DMS79 (cell line): ENCODE results near the gene CDH4.
"Not testable (repeated sequence)": the region's sequence is repeated elsewhere in the genome, so short reads cannot be mapped to it uniquely, and the experiment has no call there.

Source experiments
- DNase-seq: peaks from one replicate; lab custom pipeline; 2025; lab: John Stamatoyannopoulos, UW

The CDH4 gene

GRCh38 chr20:61439251-61439650 lies 187.2 kb downstream of the CDH4 start:
- no peak for DNase-seq

GRCh38 chr20:61440548-61441055 lies 188.5 kb downstream of the CDH4 start:
- no peak for DNase-seq

DNA sequence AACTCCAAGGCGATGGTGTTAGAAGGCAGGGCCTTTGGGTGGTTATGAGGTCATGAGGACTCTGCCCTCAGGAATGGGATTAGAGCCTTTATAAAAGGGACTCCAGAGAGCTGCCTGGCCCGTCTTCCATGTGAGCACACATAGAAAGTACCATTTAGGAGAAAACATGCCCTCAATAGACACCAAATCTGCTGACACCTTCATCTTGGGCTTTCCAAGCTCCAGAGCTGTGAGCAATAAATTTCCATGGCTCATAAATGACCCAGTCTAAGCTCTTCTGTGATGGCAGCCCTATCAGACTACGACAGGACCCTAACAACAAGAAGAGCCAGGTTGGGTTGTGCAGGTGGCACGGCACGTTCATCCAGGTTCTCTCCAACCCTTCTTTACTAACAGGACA lies 189.5 kb downstream of the CDH4 start:
- DNase-seq = no peak

DNA sequence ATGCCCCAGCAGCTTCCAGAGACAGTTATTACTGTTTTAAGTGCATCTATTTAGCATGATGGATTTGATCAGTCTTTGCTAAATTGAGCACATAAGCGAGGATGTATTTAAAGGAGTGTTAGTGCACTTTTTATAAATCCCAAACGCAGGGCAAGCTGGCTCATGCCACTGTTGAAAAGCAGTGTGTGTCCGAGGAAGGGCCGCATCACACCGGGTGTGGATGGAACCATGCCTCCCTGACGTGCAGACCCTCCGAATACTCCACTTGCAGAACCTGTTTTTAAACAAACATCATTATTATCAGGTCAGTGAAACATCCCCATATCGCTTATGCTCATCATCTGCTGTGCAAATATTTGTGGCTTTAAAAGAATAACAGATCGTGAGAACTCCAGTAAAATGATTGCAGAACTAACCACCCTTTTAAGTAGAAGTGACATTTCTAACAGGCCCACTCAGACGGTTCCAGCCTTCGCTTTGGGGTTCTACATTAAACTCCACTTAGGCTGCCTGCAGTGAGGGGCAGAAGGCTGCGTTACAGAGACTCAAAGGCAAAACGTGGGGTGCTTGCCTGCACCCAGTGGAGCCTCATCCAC lies 190.1 kb downstream of the CDH4 start:
- DNase-seq = no peak

GRCh38 chr20:61442718-61443117 lies 190.7 kb downstream of the CDH4 start:
- no peak for DNase-seq

DNA sequence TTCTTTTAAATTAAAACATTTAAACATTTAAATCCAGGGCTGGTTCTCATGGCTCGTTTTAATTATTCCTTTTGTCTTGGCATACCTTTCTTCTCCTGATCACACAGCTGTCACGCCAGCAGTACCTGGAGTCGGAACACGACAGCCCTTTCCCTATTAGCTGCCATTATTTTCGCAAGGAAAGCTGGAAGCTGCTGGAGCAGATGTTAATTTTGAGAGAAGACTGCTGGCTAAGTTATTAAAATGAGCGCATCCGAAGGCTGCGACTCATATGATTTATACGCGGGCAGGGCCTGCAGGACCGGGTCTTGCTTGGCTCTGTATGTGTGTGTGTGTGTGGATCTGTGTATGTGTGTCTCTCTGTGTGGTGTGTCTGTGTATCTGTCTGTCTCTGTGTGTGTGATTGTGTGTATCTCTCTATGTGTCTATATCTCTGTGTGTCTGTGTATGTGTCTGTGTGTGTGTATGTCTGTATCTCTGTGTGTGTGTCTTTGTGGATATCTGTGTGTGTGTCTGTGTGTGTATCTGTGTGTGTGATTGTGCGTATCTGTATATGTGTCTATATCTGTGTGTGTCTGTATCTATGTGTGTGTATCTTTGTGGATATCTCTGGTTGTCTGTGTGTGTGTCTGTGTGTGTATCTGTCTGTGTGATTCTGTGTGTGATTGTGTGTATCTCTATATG lies 191.5 kb downstream of the CDH4 start:
- DNase-seq = no peak

DNA sequence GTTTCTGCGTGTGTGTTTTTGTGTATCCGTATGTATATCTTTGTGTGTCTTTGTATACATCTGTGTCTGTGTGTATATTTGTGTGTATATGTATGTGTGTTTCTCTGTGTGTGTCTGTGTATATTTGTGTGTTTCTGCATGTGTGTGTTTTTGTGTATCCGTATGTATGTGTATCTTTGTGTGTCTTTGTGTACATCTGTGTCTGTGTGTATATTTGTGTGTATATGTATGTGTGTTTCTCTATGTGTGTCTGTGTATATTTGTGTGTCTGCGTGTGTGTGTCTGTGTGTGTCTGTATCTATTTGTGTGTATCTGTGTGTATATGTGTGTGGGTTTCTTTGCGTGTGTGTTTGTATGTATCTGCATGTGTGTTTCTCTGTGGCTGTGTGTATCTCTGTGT lies 192.6 kb downstream of the CDH4 start:
- no peak for DNase-seq

GRCh38 chr20:61445138-61445537 lies 193.1 kb downstream of the CDH4 start:
- no peak for DNase-seq

- DNase-seq = no peak
Observed at GRCh38 chr20:61445741-61446140, 193.7 kb downstream of the CDH4 start.

DNA sequence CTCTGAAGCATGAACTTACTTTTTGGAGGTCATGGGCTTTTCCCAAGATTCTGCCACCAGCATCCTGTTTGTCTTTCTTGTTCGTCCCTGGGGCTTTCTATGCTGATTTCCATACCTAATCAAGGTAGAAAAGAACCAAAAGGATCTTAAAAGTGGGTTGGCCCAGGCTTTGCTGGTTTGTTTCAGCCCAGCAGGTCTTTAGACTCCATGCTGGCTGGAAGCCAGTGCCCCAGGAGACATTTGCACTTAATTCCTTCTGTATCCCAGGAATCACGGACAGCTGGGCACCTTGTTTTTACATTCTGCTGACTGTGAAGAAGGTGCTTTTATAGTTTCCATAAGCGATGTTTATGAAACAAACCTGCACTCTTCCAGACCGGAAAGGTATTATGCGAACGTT lies 195.9 kb downstream of the CDH4 start:
- DNase-seq = no peak

- DNase-seq = no peak
Observed at GRCh38 chr20:61448386-61448785, 196.3 kb downstream of the CDH4 start.

- DNase-seq = no peak
Observed at GRCh38 chr20:61449057-61449609, 197.1 kb downstream of the CDH4 start.

- DNase-seq = no peak
Observed at GRCh38 chr20:61449916-61450315, 197.9 kb downstream of the CDH4 start.

- no peak for DNase-seq
Observed at GRCh38 chr20:61450549-61450948, 198.5 kb downstream of the CDH4 start.

DNA sequence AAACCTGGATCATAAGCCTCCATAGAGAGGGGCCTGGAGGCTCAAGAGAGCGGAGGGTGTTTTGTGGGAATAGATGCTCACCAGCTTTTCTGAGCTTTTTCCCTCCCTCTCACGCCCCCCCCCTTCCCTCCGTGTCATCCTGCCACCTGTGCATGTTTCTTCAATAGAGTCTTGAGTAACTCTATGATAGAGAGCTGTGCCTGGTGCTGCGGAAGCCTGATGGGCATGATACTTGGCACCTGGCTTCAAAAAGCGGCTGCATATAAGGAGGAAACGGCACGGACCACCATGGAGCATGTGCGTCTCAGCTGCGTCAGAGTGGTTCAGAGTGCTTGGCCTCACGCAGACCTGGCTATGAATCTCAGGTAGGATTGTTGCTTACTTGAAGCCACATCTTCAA lies 198.9 kb downstream of the CDH4 start:
- no peak for DNase-seq

GRCh38 chr20:61451953-61452352 lies 199.9 kb downstream of the CDH4 start:
- DNase-seq = no peak

DNA sequence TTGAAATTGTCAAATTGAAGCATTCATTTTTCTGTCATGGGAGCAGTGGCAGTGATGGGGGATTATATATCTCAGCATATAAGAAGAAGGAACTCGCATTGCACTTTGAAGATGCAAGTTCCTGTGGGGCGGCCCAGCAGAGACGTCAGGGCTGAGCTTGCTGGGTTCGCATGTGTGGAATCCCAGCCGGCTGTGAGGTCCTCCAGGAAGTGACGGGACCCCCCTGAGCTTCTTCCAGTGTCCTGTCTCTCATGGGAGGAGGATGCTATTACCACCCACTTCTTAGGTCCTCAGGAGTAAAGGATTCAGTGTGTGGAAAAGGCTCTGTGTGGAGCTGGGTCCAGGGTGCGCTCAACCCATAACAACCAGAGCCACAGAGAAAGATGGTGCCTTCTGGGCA lies 201.2 kb downstream of the CDH4 start:
- no peak for DNase-seq

- not testable (repeated sequence) for DNase-seq
Observed at GRCh38 chr20:61453623-61454022, 201.6 kb downstream of the CDH4 start.

DNA sequence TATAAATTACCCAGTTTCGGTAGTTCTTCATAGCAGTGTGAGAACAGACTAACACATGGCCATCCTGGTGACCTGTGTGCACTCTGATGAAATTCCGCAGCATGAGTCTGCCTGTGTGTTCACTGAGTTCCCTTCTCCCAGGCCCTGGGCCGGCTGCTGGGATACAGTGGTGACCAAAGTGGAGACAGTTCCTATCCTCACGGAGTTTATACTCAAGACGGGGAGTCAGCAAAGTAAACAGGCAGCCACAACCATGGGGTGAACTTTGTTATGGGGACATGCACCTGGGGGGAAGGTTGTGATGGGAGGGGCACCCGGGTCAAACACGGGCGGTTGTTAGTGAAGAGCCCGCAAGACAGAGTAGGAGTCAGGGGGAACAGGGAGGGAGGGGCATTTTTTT lies 202.0 kb downstream of the CDH4 start:
- DNase-seq = no peak

GRCh38 chr20:61455508-61456215 lies 203.6 kb downstream of the CDH4 start:
- no peak for DNase-seq

DNA sequence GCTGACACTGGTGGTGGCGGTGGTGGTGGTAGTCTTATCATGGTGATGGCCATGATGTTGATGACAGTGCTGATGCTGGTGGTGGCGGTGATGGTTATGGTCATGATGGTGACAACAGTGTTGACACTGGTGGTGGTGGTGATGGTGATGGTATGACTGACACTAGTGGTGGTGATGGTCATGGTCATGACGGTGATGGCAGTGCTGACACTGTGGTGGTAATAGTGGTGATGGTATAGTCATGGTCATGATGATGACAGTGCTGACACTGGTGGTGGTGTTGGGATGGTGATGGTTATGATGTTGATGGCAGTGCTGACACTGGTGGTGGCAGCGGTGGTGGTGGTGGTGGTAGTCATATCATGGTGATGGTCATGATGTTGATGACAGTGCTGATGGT lies 205.7 kb downstream of the CDH4 start:
- no peak for DNase-seq

DNA sequence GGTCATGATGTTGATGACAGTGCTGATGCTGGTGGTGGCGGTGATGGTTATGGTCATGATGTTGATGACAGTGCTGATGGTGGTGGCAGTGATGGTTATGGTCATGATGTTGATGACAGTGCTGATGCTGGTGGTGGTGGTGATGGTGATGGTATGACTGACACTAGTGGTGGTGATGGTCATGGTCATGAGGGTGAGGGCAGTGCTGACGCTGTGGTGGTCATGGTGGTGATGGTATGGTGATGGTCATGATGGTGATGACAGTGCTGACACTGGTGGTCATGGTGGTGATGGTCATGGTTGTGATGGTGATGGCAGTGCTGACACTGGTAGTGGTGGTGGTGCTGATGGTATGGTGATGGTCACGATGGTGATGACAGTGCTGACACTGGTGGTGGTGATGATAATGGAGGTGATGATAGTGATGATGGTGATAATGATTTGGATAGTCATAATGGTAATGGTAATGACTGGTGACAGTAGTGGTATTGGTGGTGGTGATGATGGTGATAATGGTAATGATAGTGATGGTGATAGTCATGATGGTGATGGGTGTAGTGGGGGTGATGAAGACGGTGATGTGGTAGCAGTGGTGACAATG lies 206.2 kb downstream of the CDH4 start:
- no peak for DNase-seq

DNA sequence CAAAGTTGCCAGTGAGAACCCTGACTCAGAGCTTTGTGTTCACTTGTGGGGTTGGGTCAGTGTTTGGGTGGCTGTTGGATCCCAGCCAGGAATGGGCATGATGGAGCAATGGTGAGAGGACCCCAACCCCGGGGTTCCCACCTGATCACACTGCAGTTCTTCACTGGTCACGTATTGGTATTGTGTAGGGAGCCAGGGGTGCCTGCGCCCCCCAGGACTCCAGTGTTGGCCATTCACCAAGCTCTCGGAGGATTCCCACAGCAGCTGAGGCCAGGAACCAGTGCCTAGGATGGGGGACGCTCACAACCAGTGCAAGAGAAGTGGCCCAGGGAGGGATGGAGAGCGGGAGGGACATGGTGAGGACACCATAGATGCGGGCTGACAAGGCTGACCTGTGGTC lies 207.2 kb downstream of the CDH4 start:
- DNase-seq = no peak
